SK-N-MC (cell line): ENCODE results near the gene NABP1.

Experiments
- EZH2 ChIP-seq: fragments of 200-600 bp; sonication (generic); IDR thresholded peaks from one replicate; pipeline ENCODE4 v1.6.1; 2017; ENCODE audit warnings: antibody characterized with exemption
- POLR2AphosphoS5 ChIP-seq: IDR thresholded peaks from 2 replicates; pipeline ENCODE4 v1.6.1; 2012; ENCODE audit warnings: mild to moderate bottlenecking, low read depth, low read length, borderline replicate concordance

- TF ChIP-seq EZH2 (no peak), POLR2AphosphoS5 (no peak)
Observed at GRCh38 chr2:191629001-191629453, 48.9 kb upstream of the NABP1 start.
